NCI-H82 treated with DMSO at 0.1 percent for 48 hours (cell line): ENCODE results near the gene OR51V1.
"Not testable (repeated sequence)": the region's sequence is repeated elsewhere in the genome, so short reads cannot be mapped to it uniquely, and the experiment has no call there.

Experiments used
- DNase-seq: peaks from one replicate; lab custom pipeline; 2025; ENCODE audit not compliant: unreplicated experiment; lab: John Stamatoyannopoulos, UW

Gene OR51V1

GRCh38 chr11:5200582-5200981 lies at the start of gene OR51V1:
Gene OR51V1 (minus strand): TSS chr11:5200682. CDS start chr11:5200682, 0 bp downstream.
- DNase-seq, result no peak

DNA sequence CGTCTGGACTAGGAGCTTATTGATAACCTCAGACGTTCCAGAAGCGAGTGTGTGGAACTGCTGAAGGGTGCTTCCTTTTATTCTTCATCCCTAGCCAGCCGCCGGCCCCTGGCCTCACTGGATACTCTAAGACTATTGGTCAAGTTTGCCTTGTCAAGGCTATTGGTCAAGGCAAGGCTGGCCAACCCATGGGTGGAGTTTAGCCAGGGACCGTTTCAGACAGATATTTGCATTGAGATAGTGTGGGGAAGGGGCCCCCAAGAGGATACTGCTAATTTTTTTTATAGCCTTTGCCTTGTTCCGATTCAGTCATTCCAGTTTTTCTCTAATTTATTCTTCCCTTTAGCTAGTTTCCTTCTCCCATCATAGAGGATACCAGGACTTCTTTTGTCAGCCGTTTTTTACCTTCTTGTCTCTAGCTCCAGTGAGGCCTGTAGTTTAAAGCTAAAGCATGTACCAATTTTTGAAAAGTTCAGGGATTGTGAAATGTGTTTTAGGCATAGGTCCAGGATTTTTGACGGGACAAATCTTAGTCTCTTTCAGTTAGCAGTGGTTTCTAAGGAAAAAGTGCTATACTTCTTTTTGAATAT lies 49.4 kb upstream of the OR51V1 start, which contains the start of gene HBG1:
Gene HBG1, minus strand, starts transcription at position 51 of the 590 bp plus-strand sequence. CDS start 53 bp downstream, outside the sequence.
- DNase-seq, result not testable (repeated sequence)

GRCh38 chr11:5248498-5248897 lies 48.0 kb upstream of the OR51V1 start:
- DNase-seq, result not testable (repeated sequence)

DNA sequence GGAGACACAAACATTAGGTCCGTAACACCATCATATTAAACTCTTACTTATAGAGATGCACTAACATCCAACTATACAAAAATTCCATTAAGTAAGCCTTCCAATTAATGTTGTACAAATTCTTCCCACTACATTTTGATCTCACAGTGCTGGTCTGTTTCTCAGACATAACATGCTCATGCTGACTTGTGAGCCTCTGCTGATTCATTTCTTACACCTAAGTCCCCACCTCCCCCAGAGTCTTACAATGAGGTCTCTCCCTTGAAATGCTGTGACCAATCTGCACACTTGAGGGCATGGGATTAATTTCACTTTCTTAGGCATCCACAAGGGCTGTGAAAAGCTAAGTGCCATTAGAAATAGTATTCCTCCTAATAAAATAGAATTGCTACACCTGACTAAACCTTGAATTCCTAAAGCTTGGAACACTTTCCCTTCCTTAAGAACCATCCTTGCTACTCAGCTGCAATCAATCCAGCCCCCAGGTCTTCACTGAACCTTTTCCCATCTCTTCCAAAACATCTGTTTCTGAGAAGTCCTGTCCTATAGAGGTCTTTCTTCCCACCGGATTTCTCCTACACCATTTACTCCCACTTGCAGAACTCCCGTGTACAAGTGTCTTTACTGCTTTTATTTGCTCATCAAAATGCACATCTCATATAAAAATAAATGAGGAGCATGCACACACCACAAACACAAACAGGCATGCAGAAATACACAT lies 47.1 kb upstream of the OR51V1 start:
- DNase-seq, result no peak

DNA sequence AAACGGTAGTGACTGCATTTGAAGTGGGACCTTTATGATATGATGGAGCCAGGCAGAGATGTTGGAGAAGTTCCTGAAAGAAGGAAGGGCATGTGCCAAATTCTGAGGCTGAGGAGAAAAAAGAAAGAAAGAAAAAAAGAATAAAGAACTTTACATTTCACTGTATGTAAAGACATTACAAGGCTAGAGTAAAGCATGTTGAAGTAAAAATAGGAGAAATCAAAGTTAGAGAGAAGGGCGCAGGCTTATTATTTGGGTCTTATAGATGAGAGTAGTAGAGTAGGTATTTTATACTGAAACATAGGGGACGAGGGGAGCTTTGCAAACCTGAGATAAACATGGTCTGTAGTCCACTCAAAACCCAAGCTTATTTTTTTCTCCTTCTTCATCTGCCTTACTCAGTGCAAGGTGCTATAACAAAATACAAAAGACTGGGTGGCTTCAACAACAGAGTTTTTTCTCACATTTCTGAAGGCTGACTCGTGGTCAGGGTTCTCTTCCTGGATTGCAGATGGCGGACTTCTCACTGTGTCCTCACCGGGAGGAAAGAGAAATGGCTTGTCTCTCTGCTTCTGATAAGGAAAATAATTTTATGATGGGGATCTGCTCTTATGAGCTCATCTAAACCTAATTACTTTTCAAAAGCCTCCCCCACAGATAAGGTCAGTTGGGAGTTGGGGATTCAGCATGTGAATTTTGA lies 46.4 kb upstream of the OR51V1 start:
- DNase-seq, result no peak

DNA sequence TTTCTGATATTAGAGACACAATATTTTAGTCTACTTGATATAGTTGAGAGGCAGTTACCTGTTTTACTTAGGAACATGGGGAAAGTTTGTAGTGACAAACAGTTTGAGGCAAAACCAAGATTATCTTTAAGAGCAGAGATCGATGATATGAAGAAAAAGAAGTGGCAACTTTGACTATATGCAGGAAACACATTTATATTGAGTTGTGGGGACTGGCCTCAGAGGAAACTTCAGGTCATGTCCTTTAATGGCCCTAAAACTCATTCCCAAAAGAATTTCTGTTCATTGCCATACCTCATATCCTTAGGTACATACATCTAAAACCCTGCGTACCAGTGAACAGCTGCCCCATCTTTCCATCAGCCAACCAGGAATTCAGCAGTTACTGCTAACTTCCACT lies 44.7 kb upstream of the OR51V1 start:
- no peak for DNase-seq

DNA sequence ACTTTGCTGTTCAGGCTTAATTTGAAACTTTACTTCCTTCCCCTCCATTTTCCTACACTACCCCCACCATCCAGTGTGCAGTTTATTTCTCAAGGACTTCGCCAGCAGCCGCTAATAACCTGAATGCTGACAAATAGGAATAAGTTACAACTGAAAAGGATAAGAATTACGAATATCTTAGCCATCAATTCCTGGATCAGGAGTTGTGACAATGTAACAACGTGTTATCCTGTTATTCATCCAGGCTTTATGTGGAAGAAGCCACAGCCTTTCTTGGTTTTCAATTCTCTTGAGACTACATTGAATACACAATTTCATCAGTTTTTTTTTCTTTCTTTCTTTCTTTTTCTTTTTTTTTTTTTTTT lies 43.3 kb upstream of the OR51V1 start:
- no peak for DNase-seq

GRCh38 chr11:5242933-5243815 lies 42.7 kb upstream of the OR51V1 start:
- no peak for DNase-seq

DNA sequence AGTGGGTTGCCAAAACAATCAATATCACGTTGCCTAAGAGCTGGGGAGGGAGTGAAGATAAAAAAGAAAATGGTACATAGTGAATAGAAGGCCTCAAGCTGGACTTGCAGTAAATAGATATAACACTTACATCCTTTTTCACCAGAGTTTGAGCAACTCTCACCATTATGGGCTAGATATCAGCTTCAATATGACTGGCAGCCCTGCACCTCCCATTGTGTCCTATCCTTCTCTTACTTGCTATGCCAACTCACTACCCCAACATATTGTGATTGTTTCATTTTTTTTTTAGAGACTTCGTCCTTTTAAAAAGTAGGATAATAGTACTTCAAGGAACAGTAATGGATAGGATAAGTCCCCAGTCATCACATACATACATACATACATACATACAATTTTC lies 41.7 kb upstream of the OR51V1 start:
- no peak for DNase-seq

DNA sequence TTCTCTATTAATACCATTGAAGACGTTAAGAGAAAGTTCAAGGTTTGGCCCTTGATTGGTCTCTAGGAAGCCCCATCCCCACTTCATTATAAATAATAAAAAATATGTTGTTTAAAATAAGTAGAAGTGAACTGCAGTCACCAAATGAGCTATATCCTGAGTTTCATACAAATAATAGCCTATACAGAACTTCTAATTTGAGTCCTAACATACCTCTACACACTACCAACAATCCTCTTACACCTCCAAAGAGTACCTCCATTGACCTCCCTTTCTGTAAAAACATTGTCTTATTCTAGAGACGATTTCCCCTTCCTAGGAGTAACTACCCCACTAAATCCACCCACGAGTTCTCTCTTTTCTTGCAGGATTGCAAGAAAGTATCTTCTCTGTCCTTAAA lies 41.0 kb upstream of the OR51V1 start:
- DNase-seq, result no peak

DNA sequence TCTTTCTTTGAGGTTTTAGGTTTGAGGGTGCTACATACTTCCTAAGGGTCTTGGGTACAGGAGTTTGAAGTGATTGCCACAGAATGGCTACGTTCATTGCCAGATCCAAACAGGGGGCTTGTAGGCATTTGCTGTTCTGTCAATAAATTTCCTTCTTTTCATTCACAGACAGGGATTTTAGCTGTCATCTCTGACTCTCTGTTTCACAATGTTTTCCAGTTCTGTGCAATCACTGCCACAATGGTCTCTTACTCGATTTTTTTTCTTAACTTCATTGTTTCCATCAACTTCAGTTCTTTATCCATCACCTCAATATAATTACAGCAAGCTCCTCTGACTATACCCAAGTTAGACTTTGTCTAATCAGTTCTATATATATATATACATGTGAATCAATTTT lies 40.0 kb upstream of the OR51V1 start:
- DNase-seq, result no peak

DNA sequence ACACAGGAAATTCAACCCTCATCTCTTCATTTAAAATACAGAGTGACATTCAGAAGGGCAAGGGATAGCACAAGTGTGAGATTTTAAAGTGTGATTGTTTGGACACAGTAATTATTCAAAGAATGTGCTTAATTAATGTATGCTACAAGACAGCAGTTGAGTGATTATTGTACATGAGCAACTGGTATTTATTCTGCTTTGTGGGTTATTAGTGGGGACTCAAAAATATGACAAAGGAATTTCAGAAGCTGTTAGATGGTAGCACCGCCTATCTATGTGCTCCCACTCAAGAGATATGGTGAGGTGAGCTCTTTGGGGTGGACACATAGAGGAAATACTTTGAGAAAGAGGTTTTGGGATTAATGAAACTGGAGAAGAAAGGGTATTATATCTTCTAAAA lies 39.6 kb upstream of the OR51V1 start:
- DNase-seq, result no peak

- DNase-seq, result no peak
Observed at GRCh38 chr11:5239046-5239445, 38.6 kb upstream of the OR51V1 start.

DNA sequence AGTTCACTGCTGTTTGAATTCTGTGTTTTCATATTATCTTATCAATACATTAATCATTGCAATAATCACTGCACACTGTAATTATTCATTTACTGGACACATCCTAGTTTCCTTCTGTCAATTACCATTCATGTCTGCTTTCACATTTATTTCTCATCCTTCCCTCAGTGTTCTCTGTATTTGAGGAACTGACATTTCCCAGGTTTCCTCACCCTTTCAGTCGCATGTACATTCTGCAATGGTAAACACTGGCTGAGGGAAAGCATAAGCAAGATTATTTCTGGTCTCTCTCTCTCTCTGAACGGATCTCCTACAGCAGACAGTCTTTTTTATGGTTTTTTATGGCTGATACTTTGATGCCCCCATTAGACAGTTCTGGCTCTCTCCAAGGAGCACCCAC lies 38.0 kb upstream of the OR51V1 start:
- DNase-seq, result no peak

DNA sequence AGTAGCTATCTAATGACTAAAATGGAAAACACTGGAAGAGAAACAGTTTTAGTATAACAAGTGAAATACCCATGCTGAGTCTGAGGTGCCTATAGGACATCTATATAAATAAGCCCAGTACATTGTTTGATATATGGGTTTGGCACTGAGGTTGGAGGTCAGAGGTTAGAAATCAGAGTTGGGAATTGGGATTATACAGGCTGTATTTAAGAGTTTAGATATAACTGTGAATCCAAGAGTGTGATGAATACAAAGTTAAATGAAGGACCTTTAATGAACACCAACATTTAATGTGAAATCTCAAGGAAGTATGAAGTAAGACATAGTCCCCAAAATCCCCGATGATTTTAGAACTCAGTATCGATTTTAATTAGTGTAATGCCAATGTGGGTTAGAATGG lies 36.9 kb upstream of the OR51V1 start:
- no peak for DNase-seq

- no peak for DNase-seq
Observed at GRCh38 chr11:5235364-5236095, 35.0 kb upstream of the OR51V1 start.

DNA sequence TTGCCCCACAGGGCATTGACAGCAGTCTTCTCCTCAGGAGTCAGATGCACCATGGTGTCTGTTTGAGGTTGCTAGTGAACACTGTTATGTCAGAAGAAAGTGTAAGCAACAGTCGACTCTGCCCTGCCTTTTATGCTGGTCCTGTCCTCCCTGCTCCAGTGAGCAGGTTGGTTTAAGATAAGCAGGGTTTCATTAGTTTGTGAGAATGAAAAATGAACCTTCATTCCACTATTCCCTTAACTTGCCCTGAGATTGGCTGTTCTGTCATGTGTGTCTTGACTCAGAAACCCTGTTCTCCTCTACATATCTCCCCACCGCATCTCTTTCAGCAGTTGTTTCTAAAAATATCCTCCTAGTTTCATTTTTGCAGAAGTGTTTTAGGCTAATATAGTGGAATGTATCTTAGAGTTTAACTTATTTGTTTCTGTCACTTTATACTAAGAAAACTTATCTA lies 33.9 kb upstream of the OR51V1 start, which contains the start of gene HBD:
Gene HBD, minus strand, starts transcription at position 103 of the 454 bp plus-strand sequence. Its CDS starts 50 bp downstream, at position 53.
- DNase-seq, result no peak

- DNase-seq, result no peak
Observed at GRCh38 chr11:5233307-5233706, 32.8 kb upstream of the OR51V1 start.

DNA sequence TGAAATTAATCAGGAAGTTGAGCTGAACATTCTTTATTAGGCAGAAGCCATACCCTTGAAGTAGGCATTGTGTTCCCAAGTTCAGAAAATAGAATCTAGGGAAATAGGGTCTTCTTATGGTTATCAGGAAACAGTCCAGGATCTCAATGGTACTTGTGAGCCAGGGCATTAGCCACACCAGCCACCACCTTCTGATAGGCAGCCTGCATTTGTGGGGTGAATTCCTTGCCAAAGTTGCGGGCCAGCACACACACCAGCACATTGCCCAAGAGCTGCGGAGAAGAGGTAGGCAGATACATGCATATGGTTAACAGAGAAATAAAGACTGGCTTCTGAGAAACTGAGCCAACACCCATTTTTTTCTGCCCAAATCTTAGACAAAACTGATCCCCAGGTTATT lies 32.3 kb upstream of the OR51V1 start:
- DNase-seq, result no peak

GRCh38 chr11:5232176-5232575 lies 31.7 kb upstream of the OR51V1 start:
- DNase-seq, result no peak
